ENCODE measurements around the gene RAC2.
A peak's percentile ranks its signal among the peaks of the same experiment; 100 is the strongest.

Gene RAC2

DNA sequence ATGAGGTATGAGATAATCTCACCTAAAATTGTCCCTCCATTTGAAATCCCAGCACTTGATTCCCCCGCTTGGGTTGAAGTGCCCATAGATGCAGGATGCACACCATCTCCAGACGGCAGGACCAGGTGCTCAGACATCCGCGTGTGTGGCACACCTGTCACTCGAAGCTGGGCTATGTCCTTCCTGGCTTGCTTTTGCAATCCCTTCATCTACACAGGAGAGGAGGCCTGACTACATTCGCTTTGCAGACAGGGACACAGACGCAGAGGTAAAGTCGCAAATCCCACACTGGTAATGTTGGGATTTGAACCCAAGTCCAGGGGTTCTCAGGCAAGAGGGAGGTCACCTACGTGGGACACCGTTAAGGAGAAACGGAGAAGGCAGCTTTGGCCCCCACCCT lies 31.1 kb upstream of the RAC2 start:
- DNase-seq: no peak

GRCh38 chr22:37274380-37274862 lies 30.4 kb upstream of the RAC2 start:
- no peak for DNase-seq

DNA sequence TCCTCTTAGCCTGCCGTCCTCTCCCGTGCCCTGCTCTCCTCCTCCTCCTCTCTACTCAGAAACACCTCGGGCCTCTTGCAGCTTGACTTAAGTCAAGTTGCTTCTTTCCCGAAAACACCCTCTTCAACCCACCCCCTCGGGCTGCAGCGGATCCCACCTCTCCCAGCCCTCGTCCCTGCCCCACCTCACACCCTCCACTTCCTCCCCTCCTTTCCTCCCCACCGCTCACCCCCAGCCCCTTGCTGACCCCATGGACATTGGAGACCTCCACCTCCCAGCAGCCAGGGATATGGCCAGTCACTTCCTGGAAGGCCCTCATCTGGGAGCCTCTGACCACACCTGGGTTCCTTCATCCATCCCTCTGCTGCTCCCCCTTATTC lies 29.8 kb upstream of the RAC2 start:
- DNase-seq: no peak

DNA sequence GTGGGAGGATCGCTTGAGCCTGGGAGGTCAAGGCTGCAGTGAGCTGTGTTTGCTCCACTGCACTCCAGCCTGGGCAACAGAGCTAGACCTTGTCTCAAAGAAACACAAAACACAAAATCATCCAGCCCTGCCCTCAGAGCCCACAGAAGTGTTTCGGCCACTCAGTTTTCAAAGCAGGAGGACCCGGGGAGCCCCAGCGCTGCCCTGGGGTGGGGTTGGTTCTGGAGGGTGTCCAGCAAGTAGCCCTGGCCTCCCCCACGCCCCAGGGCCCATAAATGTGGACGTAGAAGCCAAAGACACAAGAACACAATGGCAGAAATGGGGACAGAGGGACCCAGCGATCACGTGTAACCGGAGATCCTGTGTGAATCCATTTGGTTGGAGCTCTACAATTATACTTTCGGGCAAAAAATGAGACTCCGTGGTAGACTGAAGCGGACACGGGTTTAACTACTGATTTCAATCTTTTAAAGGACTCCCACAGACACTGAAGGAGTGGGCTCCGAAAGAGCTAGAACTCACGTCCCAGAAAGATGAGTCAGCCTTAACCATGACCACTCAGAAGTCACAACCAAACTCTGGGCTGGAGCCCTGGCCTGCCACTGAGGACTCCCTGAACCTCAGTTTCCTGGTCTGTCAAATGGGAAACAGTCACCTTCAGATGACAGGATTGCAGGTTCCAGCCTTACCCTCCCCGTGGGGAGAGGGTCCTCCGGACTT lies 29.2 kb upstream of the RAC2 start:
- DNase-seq: peak; percentile 68

DNA sequence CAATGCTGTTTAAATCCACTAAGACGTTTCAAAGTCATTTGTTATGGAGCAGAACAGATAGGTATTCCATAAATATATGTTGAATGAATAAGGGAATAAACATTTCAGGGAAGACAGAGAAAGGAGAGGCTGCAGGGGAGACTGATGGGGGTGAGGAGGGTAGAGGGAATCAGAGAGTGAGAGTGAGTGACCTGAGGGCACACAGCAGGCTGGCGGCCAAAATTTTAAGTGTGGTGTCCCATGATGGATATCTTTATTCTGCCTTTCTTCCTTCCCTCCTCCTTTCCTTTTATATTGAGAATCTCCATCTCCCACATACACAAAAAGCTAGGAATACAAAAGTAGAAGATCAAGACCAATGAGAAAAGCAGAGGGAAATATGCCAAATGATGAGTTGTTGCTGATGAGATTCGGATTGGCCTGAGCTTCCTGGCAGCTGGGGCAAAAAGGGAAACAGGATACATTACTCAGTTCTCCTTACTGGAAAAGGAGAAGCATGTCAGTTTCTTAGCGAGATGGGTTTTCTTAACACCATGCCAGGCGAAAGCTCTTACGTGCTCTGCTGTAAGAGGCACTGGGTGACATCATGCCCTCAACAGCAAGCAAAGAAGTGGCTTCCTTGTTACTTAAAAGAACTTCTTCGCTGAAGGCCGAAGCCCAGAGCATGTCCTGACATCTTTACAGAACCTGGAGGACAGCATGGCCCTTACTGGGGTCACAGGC lies 27.0 kb upstream of the RAC2 start:
- DNase-seq: no peak

DNA sequence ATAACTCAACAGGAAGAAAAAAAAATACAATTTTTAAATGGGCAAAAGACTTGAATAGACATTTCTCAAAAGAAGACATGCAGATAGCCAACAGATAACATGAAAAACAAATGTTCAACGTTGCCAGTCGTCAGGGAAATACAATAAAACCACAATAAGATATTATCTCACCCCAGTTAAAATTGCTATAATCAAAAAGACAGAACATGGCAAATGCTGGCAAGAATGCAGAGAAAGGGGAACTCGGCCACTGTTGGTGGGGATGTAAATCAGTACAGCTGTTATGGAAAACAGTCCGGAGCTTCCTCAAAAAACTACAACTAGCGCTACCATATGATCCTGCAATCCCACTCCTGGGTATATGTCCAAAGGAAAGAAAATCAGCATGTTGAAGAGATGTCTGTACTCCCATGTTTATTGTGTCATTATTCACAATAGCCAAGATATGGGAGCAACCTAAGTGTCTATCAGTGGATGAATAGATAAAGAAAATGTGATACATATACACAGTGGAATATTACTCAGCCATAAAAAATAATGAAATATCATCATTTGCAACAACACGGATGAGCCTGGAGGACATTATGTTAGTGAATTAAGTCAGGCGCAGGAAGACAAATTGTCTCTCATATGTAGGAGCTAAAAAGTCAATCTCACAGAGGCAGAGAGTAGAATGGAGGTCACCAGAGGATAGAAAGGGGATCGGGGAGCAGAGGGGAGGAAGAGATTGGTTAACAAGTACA lies 26.0 kb upstream of the RAC2 start:
- DNase-seq: no peak

DNA sequence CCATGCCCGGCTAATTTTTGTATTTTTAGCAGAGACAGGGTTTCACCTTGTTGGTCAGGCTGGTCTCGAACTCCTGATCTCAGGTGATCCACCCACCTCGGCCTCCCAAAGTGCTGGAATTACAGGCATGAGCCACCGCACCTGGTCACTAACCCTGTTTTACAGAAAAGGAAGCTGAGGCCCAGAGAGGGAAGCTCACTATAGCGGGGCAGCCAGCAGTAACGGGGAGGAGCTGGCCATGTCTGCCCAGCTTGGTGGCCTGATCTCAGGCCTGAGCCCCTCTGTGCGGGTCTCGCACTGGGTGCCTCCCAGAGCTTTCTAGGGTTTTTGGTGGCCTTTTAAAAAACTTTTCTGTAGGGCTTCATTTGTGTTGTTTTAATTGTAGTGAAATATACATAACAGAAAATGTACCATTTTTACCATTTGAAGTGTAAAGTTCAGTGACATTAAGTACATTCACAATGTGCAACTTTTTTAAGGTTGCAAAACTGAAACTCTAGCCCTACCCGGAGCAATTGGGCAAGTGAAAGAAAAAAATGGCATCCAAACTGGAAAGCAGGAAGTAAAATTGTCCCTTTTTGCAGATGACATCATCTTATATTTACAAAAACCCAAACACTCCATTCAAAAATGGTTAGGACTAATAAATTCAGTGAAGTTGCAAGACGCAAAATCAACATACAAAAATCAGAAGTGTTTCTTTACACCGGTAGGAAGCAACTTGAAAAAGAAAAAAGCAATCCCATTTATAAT lies 23.8 kb upstream of the RAC2 start:
- no peak for DNase-seq

GRCh38 chr22:37267135-37267587 lies 23.1 kb upstream of the RAC2 start:
- peak; percentile 84 for DNase-seq

GRCh38 chr22:37266581-37267134 lies 22.6 kb upstream of the RAC2 start:
- no peak for DNase-seq

GRCh38 chr22:37263966-37264887 lies 20.2 kb upstream of the RAC2 start:
- no peak for DNase-seq

GRCh38 chr22:37262346-37262745 lies 18.3 kb upstream of the RAC2 start:
- DNase-seq: no peak

DNA sequence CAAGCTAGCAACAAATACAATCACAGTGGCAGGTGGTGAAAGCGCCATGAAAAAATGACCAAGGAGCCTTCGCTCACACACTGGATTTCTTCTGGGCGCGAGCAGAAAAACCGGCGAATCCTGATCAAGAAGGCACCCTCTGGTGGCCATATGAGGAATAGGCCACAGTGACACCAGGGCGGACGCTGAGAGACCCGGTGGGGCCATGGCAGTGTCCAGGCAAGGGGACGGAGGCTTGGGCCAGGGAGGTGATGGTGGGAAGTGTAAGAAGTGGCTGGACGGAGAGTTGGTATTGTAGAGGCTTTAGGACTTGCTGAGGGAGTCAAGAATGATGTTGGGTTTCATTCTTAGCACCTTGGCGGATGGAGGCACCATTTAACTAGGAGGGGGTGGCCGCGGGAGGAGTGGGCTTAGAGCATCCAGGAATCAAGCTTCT lies 16.9 kb upstream of the RAC2 start:
- DNase-seq: peak; percentile 78

DNA sequence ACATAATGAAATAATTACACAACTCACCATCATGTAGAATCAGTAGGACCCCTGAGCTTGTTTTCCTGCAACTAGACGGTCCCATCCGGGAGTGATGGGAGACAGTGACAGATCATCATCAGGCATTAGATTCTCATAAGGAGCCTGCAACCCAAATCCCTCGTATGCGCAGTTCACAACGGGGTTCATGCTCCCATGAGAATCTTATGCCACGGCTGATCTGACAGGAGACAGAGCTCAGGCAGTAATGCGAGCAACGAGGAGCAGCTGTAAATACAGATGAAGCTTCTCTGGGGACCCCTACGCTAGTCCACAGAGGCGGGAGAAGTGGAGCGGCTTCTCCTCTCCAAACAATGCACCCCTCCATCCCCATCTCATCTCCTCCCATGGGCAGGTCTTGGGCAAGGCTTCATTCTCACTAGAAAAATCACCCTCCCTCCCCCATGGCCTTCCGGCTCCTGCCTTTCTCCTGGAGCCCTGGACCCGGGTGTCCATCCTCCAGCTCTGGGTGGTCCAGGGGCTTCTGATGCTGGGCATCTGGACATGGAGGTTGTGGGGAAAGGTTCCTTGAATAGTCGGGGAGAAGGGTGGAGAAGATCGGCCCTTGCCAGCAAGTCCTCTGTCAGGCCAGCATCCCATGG lies 16.2 kb upstream of the RAC2 start:
- no peak for DNase-seq

DNA sequence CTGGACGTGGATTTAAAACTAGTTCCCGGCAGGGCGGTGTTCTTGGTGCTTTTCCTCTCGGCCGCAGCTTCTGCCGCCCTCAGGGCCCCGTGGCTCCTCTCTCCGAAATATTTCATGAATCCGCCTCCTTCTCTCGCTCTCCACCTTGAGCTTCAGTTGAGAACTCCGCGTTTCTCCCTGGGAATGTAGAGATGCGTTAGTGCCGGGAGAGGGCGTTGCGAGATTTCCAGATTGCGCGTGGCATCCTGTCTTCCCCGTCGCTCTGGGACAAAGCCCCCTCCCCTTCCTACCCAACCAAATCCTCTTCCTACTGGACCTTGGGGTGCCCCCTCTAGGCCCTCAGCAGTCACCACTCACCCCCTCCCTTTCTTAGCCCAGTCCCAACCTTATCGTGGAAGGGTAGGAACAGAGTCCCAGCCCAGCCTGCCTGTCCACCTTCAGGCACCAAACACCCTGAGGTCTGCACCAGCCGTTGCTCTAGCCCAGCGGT lies 15.5 kb upstream of the RAC2 start:
- DNase-seq: peak; percentile 45

- DNase-seq: no peak
These were observed 14.8 kb upstream of the RAC2 start for GRCh38 chr22:37258753-37259401.

- no peak for DNase-seq
These were observed 14.1 kb upstream of the RAC2 start for GRCh38 chr22:37258005-37258752.

DNA sequence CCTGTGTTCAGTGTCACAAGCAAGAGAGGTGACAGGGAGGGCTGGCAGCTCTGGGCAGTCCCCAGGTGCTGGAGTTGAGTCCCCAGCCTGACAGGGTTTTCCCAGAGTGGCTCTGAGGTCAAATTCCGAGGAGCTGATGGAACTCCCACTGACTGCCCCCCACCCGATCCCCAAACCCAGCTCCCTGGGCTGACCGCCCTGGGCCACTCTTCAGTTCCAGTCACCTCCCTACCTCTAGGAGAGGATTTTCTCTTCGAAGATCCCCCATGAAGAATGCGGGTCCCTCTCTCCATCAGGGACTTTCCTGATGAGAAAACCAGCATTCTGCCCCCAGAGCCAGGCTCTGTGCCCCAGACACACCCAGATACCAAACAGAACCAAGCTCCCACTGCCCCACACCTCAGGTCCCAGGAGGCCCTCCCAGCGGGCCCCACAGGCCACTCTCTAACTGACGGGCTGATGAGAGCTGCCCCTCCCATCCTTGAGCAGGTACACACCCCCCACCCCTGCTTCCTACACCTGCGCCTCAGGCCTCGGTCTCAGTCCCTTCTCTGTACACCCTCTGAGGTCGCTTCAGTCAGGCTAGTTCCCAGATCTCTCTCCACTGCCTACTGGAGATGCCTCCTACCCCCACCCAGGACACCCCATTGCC lies 12.1 kb upstream of the RAC2 start:
- no peak for DNase-seq

- no peak for DNase-seq
These were observed 11.5 kb upstream of the RAC2 start for GRCh38 chr22:37255558-37256006.

- no peak for DNase-seq
These were observed 10.8 kb upstream of the RAC2 start for GRCh38 chr22:37254867-37255233.

Data from activated CD4-positive, alpha-beta T cell treated with anti-CD3 and anti-CD28 coated beads, Interleukin-2, Interleukin-6, amounts not matched to agents 100 ng/mL and 50 ng/mL, durations not matched to agents 16 hours and 8 hours (primary cell).